ENCODE results near the gene SORCS2. TPM values are rescaled to one million over a fixed set of nuclear protein-coding genes. Genes with fewer than 3 reads are reported as not detected.

The SORCS2 gene
- total RNA-seq, 1 experiment from 2014 or later = not detected

- DNase-seq (ENCODE audit: low spot score) = no peak
- in situ Hi-C loops (cut with HindIII; ENCODE audit: low sequenced_read_pairs) = no loop called here
Measured at GRCh38 chr4:7546809-7547367, 354.6 kb downstream of the SORCS2 start.

DNA sequence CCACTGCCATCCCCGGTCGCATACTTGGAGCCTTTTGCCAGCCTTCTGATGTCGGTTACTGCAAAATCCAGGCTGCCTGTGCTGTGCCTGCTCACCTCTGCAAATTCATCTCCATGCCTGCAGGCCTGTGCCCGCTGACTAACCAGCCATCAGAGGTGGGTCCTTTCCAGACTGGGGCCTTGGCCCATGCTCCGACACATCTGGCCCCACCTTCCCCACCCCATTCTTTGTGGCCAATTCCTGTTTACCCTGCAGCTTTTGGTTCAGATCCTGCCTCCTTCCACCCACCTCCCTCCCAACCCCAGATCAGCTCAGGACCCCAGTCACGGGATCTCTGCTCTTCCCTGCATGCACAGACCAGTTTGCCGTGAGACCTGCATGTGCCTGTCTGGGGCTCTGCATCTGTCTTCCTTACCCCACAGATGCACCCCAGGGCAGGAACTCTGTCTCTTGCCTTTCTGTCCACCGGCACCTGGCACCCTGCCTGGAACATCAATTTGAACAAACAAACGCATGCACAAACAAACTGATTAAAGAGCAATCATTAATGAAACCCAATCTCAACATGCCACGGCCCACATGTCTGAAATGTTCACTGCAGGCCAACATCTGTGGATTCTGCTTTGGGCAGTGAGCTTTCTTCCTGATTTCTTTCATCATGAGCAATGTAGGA, 355.2 kb downstream of the SORCS2 start:
- in situ Hi-C loops (cut with HindIII; ENCODE audit: low sequenced_read_pairs) = no loop called here
- no peak for DNase-seq (ENCODE audit: low spot score)

GRCh38 chr4:7549866-7550265, 357.5 kb downstream of the SORCS2 start:
- in situ Hi-C loops (cut with HindIII; ENCODE audit: low sequenced_read_pairs) = no loop called here
- DNase-seq (ENCODE audit: low spot score) = no peak

- in situ Hi-C loops (cut with HindIII; ENCODE audit: low sequenced_read_pairs) = no loop called here
- no peak for DNase-seq (ENCODE audit: low spot score)
Measured at GRCh38 chr4:7552466-7552865, 360.1 kb downstream of the SORCS2 start.

GRCh38 chr4:7553280-7553679, 360.9 kb downstream of the SORCS2 start:
- in situ Hi-C loops (cut with HindIII; ENCODE audit: low sequenced_read_pairs) = no loop called here

DNA sequence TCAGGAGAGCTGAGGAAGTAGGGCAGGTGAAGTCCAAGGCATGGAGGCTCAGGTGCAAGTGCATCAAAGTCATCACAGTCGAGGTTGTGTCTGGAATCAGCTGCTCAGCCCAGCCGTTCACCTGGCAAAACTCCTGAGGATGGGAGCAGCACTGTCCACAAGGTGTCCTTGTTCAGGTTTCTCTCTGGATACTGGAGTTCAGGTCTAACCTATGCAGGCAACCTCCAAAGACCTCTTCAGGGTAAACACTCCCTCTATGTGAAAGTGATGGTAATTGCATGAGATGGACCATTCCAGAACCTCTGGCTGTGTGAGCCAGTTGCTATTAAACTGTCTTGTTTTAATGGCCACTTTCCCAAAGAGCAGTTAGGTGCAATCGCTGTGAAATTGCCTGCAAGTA, 362.6 kb downstream of the SORCS2 start:
- DNase-seq (ENCODE audit: low spot score) = no peak
- in situ Hi-C loops (cut with HindIII; ENCODE audit: low sequenced_read_pairs) = no loop called here

More at GRCh38 chr4:7553280-7553679, 360.9 kb downstream of the SORCS2 start:
- DNase-seq (ENCODE audit: low spot score) = no peak

GRCh38 chr4:7556558-7556957, 364.2 kb downstream of the SORCS2 start:
- DNase-seq (ENCODE audit: low spot score) = no peak
- in situ Hi-C loops (cut with HindIII; ENCODE audit: low sequenced_read_pairs) = no loop called here

- no peak for DNase-seq (ENCODE audit: low spot score)
- in situ Hi-C loops (cut with HindIII; ENCODE audit: low sequenced_read_pairs) = no loop called here
Measured at GRCh38 chr4:7557456-7557855, 365.1 kb downstream of the SORCS2 start.

- DNase-seq (ENCODE audit: low spot score) = no peak
- in situ Hi-C loops (cut with HindIII; ENCODE audit: low sequenced_read_pairs) = no loop called here
Measured at GRCh38 chr4:7558436-7558835, 366.1 kb downstream of the SORCS2 start.

DNA sequence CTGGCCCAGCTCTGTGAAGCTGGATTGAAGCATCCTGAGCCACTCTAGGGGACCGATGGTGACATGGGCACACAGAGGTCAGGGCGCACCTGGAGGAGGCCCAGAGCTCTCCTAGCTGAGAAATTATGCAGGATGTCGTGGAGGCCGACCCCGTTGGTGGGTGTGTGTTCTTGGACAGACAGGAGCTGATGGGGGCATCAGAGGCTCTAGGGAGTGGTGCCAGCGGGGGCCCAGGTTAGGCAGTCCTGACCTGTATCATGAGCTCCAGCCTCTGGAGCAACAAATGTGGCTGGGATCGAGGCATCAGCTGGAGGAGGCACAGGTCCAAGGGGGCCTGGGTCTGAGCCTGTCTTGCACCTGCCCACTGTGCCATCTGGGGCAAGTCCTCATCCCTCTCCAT, 367.0 kb downstream of the SORCS2 start:
- no peak for DNase-seq (ENCODE audit: low spot score)
- in situ Hi-C loops (cut with HindIII; ENCODE audit: low sequenced_read_pairs) = no loop called here

- DNase-seq (ENCODE audit: low spot score) = no peak
- in situ Hi-C loops (cut with HindIII; ENCODE audit: low sequenced_read_pairs) = no loop called here
Measured at GRCh38 chr4:7559741-7560395, 367.5 kb downstream of the SORCS2 start.

DNA sequence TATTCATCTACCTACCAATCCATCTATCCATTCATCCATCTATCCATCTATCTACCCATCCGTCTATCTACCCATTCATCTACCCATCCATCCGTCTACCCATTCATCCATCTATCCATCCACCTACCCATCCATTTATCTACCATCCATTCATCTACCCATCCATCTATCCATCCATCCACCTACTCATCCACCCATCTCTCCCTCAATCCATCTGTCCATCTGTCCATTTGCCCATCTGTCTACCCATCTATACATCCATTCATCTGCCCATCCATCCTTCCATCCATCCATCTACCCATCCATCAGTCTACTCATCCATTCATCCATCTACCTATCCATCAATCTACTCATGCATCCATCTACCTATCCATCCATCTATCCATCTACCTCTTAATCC, 369.2 kb downstream of the SORCS2 start:
- in situ Hi-C loops (cut with HindIII; ENCODE audit: low sequenced_read_pairs) = no loop called here
- no peak for DNase-seq (ENCODE audit: low spot score)

DNA sequence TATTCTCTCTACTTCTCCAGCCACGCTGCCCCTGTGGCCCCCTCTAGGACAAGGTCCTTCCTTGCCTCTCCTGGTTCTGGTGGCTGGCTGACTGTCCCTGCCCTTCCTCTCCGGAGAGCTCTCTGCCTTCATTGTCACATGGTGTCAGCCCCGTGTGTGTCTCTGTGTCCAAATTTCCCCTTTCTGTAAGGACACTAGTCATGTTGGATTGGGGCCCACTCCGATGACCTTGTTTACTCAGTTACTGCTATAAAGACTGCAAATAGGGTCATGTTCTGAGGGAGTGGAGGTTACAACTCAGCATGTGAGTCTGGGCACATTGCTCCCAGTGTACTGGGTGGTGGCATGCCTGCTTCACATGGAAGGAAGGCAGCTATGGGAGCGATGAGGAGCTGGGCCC, 371.9 kb downstream of the SORCS2 start:
- DNase-seq (ENCODE audit: low spot score) = peak; percentile 12
- in situ Hi-C loops (cut with HindIII; ENCODE audit: low sequenced_read_pairs) = no loop called here

- in situ Hi-C loops (cut with HindIII; ENCODE audit: low sequenced_read_pairs) = no loop called here
- no peak for DNase-seq (ENCODE audit: low spot score)
Measured at GRCh38 chr4:7565483-7565882, 373.1 kb downstream of the SORCS2 start.

- no peak for DNase-seq (ENCODE audit: low spot score)
- in situ Hi-C loops (cut with HindIII; ENCODE audit: low sequenced_read_pairs) = no loop called here
Measured at GRCh38 chr4:7569810-7570783, 377.8 kb downstream of the SORCS2 start.

GRCh38 chr4:7571001-7571400, 378.7 kb downstream of the SORCS2 start:
- in situ Hi-C loops (cut with HindIII; ENCODE audit: low sequenced_read_pairs) = no loop called here
- DNase-seq (ENCODE audit: low spot score) = no peak

- no peak for DNase-seq (ENCODE audit: low spot score)
- in situ Hi-C loops (cut with HindIII; ENCODE audit: low sequenced_read_pairs) = no loop called here
Measured at GRCh38 chr4:7571701-7572100, 379.4 kb downstream of the SORCS2 start.

- in situ Hi-C loops (cut with HindIII; ENCODE audit: low sequenced_read_pairs) = no loop called here
Measured at GRCh38 chr4:7572894-7573293, 380.6 kb downstream of the SORCS2 start.

DNA sequence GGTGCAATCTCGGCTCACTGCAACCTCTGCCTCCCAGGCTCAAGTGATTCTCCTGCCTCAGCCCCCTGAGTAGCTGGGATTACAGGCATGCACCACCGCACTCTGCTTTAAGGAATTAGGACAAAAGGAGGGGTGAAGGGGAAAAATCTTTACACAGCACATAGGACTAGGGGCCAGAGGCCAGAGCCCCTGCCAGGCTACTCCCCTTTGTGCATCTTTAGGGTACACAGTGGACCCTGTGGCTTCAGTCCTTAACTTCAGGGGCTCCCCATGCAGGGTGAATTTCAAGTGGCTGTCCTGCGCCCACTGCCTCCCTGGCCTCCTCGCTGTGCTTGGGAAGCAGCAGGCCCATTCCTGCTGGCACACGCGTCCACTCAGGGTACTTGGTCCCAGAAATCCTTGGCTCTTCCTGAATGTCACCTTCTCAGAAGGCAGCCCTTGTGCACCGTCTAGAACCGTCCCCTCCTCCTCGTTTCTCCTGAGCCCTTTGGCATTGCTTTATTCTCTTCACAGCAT, 381.3 kb downstream of the SORCS2 start:
- in situ Hi-C loops (cut with HindIII; ENCODE audit: low sequenced_read_pairs) = no loop called here

More at GRCh38 chr4:7572894-7573293, 380.6 kb downstream of the SORCS2 start:
- DNase-seq (ENCODE audit: low spot score) = no peak

More for the DNA sequence above, 381.3 kb downstream of the SORCS2 start:
- no peak for DNase-seq (ENCODE audit: low spot score)

Measured in G401 (cell line).